ENCODE data around the gene HTRA1.

DNA sequence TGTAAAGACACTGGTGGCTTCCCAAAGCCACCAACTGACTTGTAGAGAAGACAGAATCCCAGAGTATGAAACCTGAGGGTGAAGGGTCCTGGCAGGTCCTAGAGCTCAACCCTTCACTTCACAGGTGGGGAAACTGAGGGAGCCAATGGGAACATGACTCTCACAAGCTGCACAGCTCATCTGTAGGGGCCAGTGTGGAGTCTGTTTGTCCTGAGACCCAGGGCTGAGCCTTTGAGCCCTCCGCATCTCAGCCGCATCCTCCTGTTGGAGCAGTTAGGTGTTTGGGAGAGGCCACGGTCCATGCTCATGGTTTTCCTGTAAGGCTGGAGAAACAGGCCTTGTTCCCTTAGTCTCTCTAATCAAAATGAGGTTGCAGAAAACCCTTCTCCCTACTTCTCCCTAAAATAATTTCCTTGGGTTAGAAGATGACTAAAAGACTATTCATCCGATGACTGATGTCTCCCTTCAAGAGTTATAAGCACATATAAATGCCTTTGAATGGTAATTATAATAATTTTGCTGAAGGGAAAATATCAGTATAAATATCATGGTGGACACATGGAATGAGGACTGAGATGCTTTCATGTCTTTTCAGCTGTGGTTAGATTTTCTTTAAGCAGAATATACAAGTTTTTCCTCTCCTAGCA, 10.3 kb downstream of the HTRA1 start:
- TF ChIP-seq CTCF (IDR thresholded peaks at IDR 0.05) = no peak
- TF ChIP-seq EZH2phosphoT487 (IDR thresholded peaks at IDR 0.05) = no peak

Measured in neural progenitor cell (in vitro differentiated cells).